Neural progenitor cell (in vitro differentiated cells): Measurements from ENCODE around the gene DMAC2L.

ENCODE experiments used
- CTCF ChIP-seq: fragments of 200-600 bp; sonication (generic); IDR thresholded peaks from 2 replicates; pipeline ENCODE4 v1.5.1; 2017; ENCODE audit warnings: antibody characterized with exemption, mild to moderate bottlenecking
- EZH2phosphoT487 ChIP-seq: fragments of 200-600 bp; sonication (generic); IDR thresholded peaks from 2 replicates; pipeline ENCODE4 v1.6.1; 2017; ENCODE audit warnings: antibody characterized with exemption

GRCh38 chr14:50343434-50343833 is 31.3 kb downstream of the DMAC2L start:
- TF ChIP-seq CTCF (no peak), EZH2phosphoT487 (no peak)
